ENCODE measurements around the gene RNFT2.
"Not testable (repeated sequence)": the region's sequence is repeated elsewhere in the genome, so short reads cannot be mapped to it uniquely, and the experiment has no call there.

RNFT2 gene

GRCh38 chr12:116710370-116711150 lies 27.6 kb upstream of the RNFT2 start:
- no peak for DNase-seq

DNA sequence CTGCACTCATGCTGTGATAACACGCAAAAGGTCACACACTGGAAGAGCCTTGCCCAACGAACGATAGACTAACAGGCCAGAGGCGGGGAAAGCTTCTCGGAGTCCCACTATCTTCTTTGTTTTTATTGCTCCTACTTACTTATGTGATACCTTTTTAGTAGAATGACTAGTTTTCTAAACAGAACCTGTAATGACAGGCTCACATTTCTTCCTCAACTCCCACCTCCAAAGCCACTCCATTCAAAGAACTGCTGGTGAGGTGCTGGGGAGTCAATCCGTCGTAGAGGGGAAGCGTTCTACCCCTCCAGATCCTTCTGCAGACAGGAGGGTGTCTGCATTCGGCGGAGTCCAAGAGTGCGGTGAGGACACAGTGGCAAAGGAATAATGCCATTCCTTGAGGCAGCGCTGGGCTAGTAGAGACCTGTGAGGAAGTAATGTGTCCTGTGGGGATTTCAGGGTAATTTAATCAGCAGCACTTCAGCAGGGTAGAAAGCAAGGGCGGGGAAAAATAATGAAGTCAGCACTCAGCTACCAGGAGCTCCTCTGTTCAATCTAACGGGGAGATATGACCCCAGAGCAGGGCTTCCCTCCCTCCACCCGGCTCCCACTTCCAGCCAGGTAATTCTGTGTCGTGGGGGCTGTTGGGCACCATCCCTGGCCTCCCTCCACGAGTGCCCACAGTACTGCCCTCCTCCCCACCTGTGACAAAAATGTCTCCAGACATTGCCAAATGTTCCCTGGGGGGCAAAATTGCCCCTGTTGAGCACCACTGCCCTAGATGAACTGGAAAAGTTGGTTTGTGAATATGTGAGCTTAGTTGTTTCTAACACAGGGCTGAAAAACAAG lies 25.4 kb upstream of the RNFT2 start:
- no peak for DNase-seq

DNA sequence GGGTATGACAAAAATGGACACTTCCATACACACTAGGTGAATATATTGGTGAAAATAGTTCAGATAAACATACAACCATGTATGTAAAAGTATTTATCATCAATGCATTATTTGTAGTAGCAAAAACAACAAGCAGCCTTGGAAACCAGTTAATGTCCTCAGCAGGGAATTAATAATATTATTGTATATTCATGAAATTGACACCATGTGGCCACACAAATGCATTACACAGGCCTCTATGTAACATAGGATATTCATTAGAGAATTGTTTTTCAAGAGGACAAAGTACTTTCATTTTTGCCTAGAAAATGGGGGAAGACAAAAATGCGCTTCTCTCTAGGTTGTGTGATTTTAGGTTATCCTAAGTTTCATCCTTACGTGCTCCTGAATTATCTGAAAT lies 24.6 kb upstream of the RNFT2 start:
- DNase-seq: no peak

- DNase-seq: no peak
Measured at GRCh38 chr12:116714175-116714574, 23.9 kb upstream of the RNFT2 start.

DNA sequence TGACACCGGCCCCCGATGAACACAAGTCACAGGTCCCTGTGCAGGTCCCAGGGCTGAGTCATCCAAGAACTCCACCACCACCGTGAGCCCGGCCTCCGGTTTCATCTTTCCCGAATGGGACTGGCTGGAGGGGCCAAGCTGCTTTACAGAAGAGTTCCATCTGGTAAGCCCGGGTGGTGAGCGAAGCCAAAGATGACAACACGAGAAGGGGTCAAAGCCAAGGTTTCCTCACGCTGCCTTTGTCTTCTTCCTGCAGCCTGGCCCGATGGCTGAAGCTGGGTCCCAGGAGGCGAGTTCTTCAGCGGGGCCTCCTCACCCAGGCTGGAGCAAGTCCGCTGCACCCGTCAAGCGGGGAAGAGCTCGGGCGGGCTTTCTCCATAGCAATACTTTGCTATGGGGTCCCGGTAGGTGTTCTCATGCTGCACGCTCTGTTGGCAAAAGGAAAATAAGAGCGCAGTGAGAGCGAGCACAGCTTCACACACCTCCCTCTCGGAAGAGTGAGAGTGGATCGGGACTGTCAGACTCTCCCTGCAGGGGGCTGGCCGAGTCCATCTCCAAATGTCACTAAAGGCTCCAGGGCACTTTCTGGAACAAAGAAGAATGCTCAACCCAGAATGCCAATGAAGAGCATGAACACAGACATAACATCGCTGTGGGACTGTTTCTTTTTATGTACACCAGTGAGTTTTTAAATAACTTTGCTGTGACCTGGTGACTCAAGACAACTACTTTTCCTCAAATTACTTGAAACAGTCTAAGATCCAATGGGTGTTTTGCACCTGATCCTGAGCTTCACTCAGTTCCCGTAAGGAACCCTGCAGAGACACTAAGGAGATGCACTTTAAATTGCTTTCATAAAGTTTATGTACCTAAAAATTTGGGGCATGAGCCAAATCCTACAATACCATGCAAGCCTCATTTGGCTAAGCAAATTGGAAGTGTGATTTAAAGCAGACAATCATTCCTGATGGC lies 20.4 kb upstream of the RNFT2 start:
- no peak for DNase-seq

- DNase-seq: no peak
Measured at GRCh38 chr12:116718655-116719454, 19.3 kb upstream of the RNFT2 start.

DNA sequence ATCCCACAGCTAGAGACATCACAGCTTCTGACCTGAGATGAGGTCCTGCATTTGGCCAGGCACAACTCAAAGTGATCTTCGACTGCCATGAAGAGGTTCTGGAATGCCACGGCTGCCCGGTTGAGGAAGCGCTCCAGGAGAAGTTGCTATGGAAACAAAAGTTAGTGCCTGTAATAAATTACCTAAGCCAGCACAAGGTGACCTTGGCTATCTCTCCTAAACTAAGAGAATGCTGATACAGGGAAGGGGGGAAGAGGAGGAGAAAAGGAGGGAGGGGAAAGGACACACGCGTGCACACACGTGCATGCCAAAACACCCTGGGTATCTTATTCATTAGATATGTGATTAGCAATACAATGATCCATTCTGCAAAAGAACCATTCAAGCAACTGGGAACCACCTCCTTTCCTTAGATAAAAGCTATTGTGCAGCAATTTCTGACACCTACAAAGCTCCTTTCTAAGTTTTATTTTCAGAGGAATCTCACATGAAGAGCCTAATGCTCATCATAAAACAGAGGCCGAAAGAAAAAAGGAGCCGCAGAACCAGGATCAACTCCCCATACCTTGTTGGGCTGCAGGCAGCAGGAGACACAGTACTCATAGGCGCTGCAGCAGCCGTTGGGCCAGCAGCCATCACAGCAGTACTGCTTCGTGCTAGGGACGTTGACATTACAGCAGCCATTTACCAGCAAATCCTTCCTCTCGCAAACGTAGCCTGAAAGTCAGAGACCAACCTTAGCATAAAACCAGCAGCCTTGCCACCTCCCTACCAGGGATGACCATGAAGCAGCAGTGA lies 18.2 kb upstream of the RNFT2 start:
- no peak for DNase-seq

- DNase-seq: no peak
Measured at GRCh38 chr12:116722245-116722644, 15.9 kb upstream of the RNFT2 start.

DNA sequence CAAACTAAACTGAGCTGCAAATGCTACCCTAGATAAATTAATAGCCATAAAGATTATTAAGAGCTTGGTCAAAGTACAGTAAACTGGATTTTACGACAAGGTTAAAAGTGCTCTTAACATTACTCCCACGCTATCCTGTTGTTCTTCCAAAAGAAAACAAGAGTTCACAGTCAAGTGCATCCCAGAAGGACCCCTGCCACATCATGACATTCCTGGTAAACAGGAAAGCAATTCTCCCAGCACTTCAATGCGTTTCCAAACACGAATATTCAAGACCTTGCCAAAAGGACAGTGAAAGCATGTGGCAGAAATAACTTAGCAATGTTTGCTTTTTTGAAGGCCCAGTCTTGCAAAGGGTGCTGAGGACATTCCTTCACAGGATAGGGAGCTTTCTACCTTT lies 11.4 kb upstream of the RNFT2 start:
- no peak for DNase-seq

DNA sequence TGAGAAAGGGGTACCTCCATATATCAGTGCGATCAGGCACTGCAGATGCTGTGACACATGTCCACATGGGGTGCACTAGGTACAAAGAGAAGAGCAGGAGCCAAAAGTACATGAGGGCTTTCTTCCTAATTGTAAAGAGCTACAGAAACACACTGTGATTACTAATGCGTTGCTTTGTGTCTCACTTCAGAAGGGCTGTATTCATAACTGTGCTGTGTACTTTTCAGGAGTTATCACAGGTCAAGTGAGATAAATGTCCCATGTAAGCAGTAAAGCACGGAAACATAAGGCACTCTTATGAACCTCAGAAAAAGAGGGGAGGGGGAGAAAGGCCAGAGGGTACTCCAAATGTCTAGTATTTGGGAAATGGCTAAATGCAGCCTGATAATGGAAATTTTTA lies 10.9 kb upstream of the RNFT2 start:
- no peak for DNase-seq

- no peak for DNase-seq
Measured at GRCh38 chr12:116727891-116728290, 10.2 kb upstream of the RNFT2 start.

- no peak for DNase-seq
Measured at GRCh38 chr12:116731801-116732200, 6.3 kb upstream of the RNFT2 start.

GRCh38 chr12:116734156-116734768 lies 3.9 kb upstream of the RNFT2 start:
- DNase-seq: no peak

- no peak for DNase-seq
Measured at GRCh38 chr12:116735084-116735483, 3.0 kb upstream of the RNFT2 start.

- DNase-seq: no peak
Measured at GRCh38 chr12:116735951-116736599, 2.0 kb upstream of the RNFT2 start.

- DNase-seq: no peak
Measured at GRCh38 chr12:116736962-116737773, 947 bp upstream of the RNFT2 start.

DNA sequence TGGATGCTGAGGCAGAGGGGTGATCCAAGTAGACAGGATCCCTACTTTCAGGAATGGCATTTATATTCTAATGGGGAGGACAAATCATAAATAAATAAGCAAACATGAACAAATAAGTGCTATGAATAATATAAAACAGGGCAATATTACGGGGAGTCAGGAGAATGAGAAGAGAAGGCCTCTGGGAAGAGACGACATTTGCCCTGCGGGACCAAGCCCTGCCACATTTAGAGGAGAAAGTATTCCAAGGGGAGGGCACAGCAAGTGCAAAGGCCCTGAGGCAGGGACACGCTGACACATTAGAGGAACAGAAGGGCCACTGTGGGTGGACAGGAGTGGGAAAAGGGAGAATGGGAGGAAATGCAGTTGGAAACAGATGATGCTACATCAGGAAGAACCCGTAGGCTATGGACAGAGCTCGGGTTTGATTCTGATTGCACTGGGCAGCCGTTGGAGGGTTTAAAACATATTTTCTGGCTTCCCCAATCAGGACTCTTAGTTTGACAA lies 1.3 kb downstream of the RNFT2 start:
- DNase-seq: no peak

GRCh38 chr12:116742787-116743186 lies 4.7 kb downstream of the RNFT2 start:
- DNase-seq: not testable (repeated sequence)

GRCh38 chr12:116744766-116745165 lies 6.7 kb downstream of the RNFT2 start:
- DNase-seq: no peak

All from activated effector memory CD4-positive, alpha-beta T cell treated with Interleukin-2 at 50 U/mL for 16 hours (primary cell).